Measurements from ENCODE around the gene FSIP2.

The FSIP2 gene

GRCh38 chr2:185738679-185739472 lies at the start of gene FSIP2:
Gene FSIP2, plus strand, starts transcription at chr2:185738804. Its CDS starts 91 bp downstream, at chr2:185738895.
- POLR2A ChIA-PET: no interaction called here
- CTCF ChIA-PET: interaction anchor here (0.5 to 1.6 kb wide), 10 partner anchors 9 to 1931 kb away, joined by 3 to 10 read pairs (median 4); no protein-coding TSS in a partner anchor
- TF ChIP-seq FOXM1 (IDR thresholded peaks at IDR 0.05; ENCODE audit: borderline replicate concordance) (no peak), HDGF (IDR thresholded peaks at IDR 0.05; ENCODE audit: borderline replicate concordance) (no peak), BHLHE40 (IDR thresholded peaks at IDR 0.05; ENCODE audit: borderline replicate concordance) (no peak), ZNF384 (IDR thresholded peaks at IDR 0.05) (no peak), NFRKB (IDR thresholded peaks at IDR 0.05) (no peak), L3MBTL2 (conservative IDR thresholded peaks at IDR 0.05) (no peak), SP1 (IDR thresholded peaks at IDR 0.05) (no peak), LEF1 (IDR thresholded peaks at IDR 0.05; ENCODE audit: borderline replicate concordance) (no peak), ARNT (IDR thresholded peaks at IDR 0.05) (no peak), PKNOX1 (IDR thresholded peaks at IDR 0.05) (no peak), ELF4 (IDR thresholded peaks at IDR 0.05) (no peak), CTBP1 (IDR thresholded peaks at IDR 0.05; ENCODE audit: borderline replicate concordance) (no peak), FOXK2 (IDR thresholded peaks at IDR 0.05) (no peak), FOXA1 (IDR thresholded peaks at IDR 0.05) (no peak), TARDBP (IDR thresholded peaks at IDR 0.05) (no peak), SUZ12 (IDR thresholded peaks at IDR 0.05) (no peak)
- peak; percentile 87 for DNase-seq (ENCODE audit: extremely low spot score)

GRCh38 chr2:185689906-185690539 lies 48.6 kb upstream of the FSIP2 start:
- ChIA-PET POLR2A (no interaction called here), CTCF (no interaction called here)
- DNase-seq (ENCODE audit: extremely low spot score): no peak
- no peak for TF ChIP-seq PKNOX1 (IDR thresholded peaks at IDR 0.05)
- no peak for TF ChIP-seq HDGF (IDR thresholded peaks at IDR 0.05; ENCODE audit: borderline replicate concordance)
- no peak for TF ChIP-seq ARNT (IDR thresholded peaks at IDR 0.05)
- no peak for TF ChIP-seq SP1 (IDR thresholded peaks at IDR 0.05)
- TF ChIP-seq CTBP1 (IDR thresholded peaks at IDR 0.05; ENCODE audit: borderline replicate concordance): no peak
- no peak for TF ChIP-seq L3MBTL2 (conservative IDR thresholded peaks at IDR 0.05)
- TF ChIP-seq TARDBP (IDR thresholded peaks at IDR 0.05): no peak
- no peak for TF ChIP-seq ZNF384 (IDR thresholded peaks at IDR 0.05)
- TF ChIP-seq SUZ12 (IDR thresholded peaks at IDR 0.05): no peak
- TF ChIP-seq FOXA1 (IDR thresholded peaks at IDR 0.05): no peak
- TF ChIP-seq ELF4 (IDR thresholded peaks at IDR 0.05): no peak
- no peak for TF ChIP-seq FOXM1 (IDR thresholded peaks at IDR 0.05; ENCODE audit: borderline replicate concordance)
- no peak for TF ChIP-seq BHLHE40 (IDR thresholded peaks at IDR 0.05; ENCODE audit: borderline replicate concordance)
- no peak for TF ChIP-seq LEF1 (IDR thresholded peaks at IDR 0.05; ENCODE audit: borderline replicate concordance)

- no peak for DNase-seq (ENCODE audit: extremely low spot score)
- ChIA-PET CTCF (no interaction called here), POLR2A (no interaction called here)
- TF ChIP-seq PKNOX1 (IDR thresholded peaks at IDR 0.05) (no peak), ARNT (IDR thresholded peaks at IDR 0.05) (no peak), NFRKB (IDR thresholded peaks at IDR 0.05) (no peak), LEF1 (IDR thresholded peaks at IDR 0.05; ENCODE audit: borderline replicate concordance) (no peak), SP1 (IDR thresholded peaks at IDR 0.05) (no peak), ZNF384 (IDR thresholded peaks at IDR 0.05) (no peak), CTBP1 (IDR thresholded peaks at IDR 0.05; ENCODE audit: borderline replicate concordance) (no peak), HDGF (IDR thresholded peaks at IDR 0.05; ENCODE audit: borderline replicate concordance) (no peak), SUZ12 (IDR thresholded peaks at IDR 0.05) (no peak), ELF4 (IDR thresholded peaks at IDR 0.05) (no peak)
Observed at GRCh38 chr2:185695711-185696235, 42.8 kb upstream of the FSIP2 start.

GRCh38 chr2:185700883-185701282 lies 37.7 kb upstream of the FSIP2 start:
- peak; percentile 8 for DNase-seq (ENCODE audit: extremely low spot score)
- POLR2A ChIA-PET: no interaction called here
- no peak for TF ChIP-seq ZNF384 (IDR thresholded peaks at IDR 0.05)
- no peak for TF ChIP-seq SUZ12 (IDR thresholded peaks at IDR 0.05)
- TF ChIP-seq FOXM1 (IDR thresholded peaks at IDR 0.05; ENCODE audit: borderline replicate concordance): no peak
- no peak for TF ChIP-seq ARNT (IDR thresholded peaks at IDR 0.05)
- TF ChIP-seq LEF1 (IDR thresholded peaks at IDR 0.05; ENCODE audit: borderline replicate concordance): no peak
- TF ChIP-seq NFRKB (IDR thresholded peaks at IDR 0.05): no peak
- TF ChIP-seq FOXK2 (IDR thresholded peaks at IDR 0.05): no peak
- peak; percentile 75 for TF ChIP-seq PKNOX1 (IDR thresholded peaks at IDR 0.05)
- CTCF ChIA-PET: no interaction called here

- ChIA-PET CTCF (no interaction called here), POLR2A (no interaction called here)
- no peak for TF ChIP-seq HDGF (IDR thresholded peaks at IDR 0.05; ENCODE audit: borderline replicate concordance)
- no peak for TF ChIP-seq L3MBTL2 (conservative IDR thresholded peaks at IDR 0.05)
- TF ChIP-seq TARDBP (IDR thresholded peaks at IDR 0.05): no peak
- TF ChIP-seq BHLHE40 (IDR thresholded peaks at IDR 0.05; ENCODE audit: borderline replicate concordance): no peak
- TF ChIP-seq FOXK2 (IDR thresholded peaks at IDR 0.05): no peak
- TF ChIP-seq LEF1 (IDR thresholded peaks at IDR 0.05; ENCODE audit: borderline replicate concordance): no peak
- TF ChIP-seq ZNF384 (IDR thresholded peaks at IDR 0.05): no peak
- TF ChIP-seq NFRKB (IDR thresholded peaks at IDR 0.05): no peak
- TF ChIP-seq CTBP1 (IDR thresholded peaks at IDR 0.05; ENCODE audit: borderline replicate concordance): no peak
- no peak for TF ChIP-seq SP1 (IDR thresholded peaks at IDR 0.05)
- TF ChIP-seq FOXA1 (IDR thresholded peaks at IDR 0.05): no peak
- TF ChIP-seq ELF4 (IDR thresholded peaks at IDR 0.05): no peak
- no peak for TF ChIP-seq PKNOX1 (IDR thresholded peaks at IDR 0.05)
- TF ChIP-seq FOXM1 (IDR thresholded peaks at IDR 0.05; ENCODE audit: borderline replicate concordance): no peak
- no peak for TF ChIP-seq ARNT (IDR thresholded peaks at IDR 0.05)
- TF ChIP-seq SUZ12 (IDR thresholded peaks at IDR 0.05): no peak
- DNase-seq (ENCODE audit: extremely low spot score): no peak
Observed at GRCh38 chr2:185734658-185735057, 3.9 kb upstream of the FSIP2 start.

Measured in HEK293T (cell line).